D341Med (cell line): Measurements from ENCODE around the gene CAMSAP1.
A peak's percentile ranks its signal among the peaks of the same experiment; 100 is the strongest.
"Not testable (repeated sequence)": the region's sequence is repeated elsewhere in the genome, so short reads cannot be mapped to it uniquely, and the experiment has no call there.

Experiments used
- DNase-seq: peaks from one replicate; pipeline ENCODE4 v3.0.0; 2012; ENCODE audit warnings: low spot score

Gene CAMSAP1

GRCh38 chr9:135901031-135901758 lies 6.2 kb downstream of the CAMSAP1 start:
- DNase-seq, result no peak

DNA sequence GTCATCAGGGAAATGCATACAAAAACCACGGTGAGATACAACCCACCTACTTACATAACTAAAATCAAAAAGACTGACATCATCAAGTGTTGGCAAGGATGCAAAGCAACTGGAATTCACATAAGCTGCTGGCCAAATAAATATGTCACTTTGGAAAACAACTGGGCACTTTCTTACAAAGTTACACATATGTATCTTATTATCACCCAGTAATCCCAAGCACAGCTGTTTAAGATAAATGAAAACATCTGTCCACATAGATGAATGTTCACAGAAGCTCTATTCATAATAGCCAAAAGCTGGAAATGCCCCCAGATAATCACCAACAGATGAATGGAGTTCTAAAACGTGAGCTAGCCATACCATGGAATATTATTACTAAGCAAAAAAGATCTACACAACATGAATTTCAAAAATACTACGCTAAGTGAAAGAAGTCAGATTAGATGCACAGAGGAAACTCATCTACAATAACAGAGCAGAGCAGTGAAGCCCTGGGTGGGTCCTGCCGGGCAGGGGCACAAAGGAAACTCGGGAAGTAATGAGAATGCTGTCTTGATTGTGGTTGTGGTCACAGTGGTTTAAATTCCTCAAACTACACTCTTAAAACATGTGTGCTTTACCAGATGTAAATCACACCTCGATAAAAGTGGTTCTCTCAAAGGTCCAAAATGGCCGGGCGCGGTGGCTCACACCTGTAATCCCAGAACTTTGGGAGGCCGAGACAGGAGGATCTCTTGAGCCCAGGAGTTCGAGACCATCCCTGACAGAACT lies 8.5 kb downstream of the CAMSAP1 start:
- no peak for DNase-seq

- DNase-seq, result no peak
Measured at GRCh38 chr9:135896626-135897025, 10.7 kb downstream of the CAMSAP1 start.

- DNase-seq, result no peak
Measured at GRCh38 chr9:135896205-135896604, 11.1 kb downstream of the CAMSAP1 start.

- no peak for DNase-seq
Measured at GRCh38 chr9:135895202-135895848, 12.0 kb downstream of the CAMSAP1 start.

DNA sequence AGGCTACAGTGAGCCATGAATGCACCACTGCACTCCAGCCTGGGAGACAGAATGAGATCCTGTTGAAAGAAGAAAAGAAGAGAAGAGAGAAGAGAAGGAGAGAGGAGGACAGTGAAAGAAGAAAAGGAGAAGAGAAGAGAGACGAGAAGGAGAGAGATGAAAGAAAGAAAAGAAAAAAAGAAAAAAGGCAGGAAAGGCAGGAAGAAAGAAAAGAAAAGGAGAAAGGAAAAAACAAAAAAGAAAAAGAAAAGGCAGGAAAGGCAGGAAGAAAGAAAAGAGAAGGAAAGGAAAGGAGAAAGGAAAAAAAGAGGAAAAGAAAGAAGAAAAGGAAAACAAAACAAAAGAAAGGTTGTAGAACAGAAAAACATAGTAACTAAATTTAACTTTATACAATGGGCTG lies 14.2 kb downstream of the CAMSAP1 start:
- no peak for DNase-seq

- not testable (repeated sequence) for DNase-seq
Measured at GRCh38 chr9:135892327-135892726, 15.0 kb downstream of the CAMSAP1 start.

GRCh38 chr9:135891027-135891631 lies 16.2 kb downstream of the CAMSAP1 start:
- DNase-seq, result no peak

- no peak for DNase-seq
Measured at GRCh38 chr9:135890190-135891026, 16.9 kb downstream of the CAMSAP1 start.

DNA sequence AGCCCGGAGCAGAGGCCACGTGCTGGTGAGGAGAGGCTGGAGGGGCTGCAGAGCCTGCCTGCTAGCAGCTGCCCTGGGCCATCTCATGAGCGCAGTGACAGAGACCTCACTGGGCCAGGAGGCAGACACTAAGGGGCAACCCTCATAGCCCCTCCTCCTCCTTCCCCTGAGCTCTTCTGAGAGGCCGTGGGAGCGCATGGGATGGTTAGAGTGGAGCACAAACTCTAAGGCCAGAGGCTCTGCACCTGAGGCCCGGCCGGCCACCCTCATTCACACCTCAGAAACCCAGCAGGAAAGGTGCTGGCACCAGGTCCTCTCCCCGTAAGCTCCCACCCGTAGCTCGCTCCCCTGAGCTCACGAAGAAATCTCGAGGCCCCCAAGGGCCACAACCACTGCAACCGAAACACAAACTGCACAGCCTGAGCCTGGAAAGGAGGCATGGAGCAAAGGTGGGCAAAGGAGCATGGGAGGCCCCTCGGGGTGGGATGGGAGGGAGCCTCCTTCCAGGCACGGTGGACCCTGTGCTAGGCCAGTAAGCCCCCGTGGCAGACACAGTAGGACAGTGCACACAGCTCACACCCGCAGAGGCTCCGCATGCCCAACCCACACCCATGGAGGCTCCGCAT lies 17.7 kb downstream of the CAMSAP1 start:
- no peak for DNase-seq

GRCh38 chr9:135888766-135889394 lies 18.5 kb downstream of the CAMSAP1 start:
- no peak for DNase-seq

- DNase-seq, result no peak
Measured at GRCh38 chr9:135888126-135888765, 19.1 kb downstream of the CAMSAP1 start.

DNA sequence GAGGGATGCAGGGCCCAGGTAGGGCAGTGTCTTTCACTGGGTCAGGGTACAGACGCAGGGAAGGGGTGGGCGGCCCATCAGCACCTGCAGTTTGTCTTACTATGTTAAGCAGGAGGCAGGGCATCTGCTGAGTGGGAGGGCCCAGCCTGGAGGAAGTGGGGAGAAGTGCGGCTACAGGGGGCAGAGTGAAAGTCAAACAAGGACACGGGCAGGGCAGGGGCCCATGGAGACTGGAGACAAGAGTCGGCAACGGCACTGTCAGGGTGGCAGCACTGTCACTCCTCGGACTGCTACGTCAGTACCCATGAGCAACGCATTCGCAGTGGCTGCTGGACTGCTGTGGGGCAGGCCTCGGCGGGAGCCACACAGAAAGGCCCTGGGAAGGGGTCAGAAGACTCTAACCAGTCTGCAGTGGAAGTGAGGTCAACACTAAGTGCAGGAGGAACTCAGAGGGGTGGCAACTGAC lies 19.7 kb downstream of the CAMSAP1 start:
- DNase-seq, result no peak

GRCh38 chr9:135887021-135887507 lies 20.3 kb downstream of the CAMSAP1 start:
- DNase-seq, result no peak

DNA sequence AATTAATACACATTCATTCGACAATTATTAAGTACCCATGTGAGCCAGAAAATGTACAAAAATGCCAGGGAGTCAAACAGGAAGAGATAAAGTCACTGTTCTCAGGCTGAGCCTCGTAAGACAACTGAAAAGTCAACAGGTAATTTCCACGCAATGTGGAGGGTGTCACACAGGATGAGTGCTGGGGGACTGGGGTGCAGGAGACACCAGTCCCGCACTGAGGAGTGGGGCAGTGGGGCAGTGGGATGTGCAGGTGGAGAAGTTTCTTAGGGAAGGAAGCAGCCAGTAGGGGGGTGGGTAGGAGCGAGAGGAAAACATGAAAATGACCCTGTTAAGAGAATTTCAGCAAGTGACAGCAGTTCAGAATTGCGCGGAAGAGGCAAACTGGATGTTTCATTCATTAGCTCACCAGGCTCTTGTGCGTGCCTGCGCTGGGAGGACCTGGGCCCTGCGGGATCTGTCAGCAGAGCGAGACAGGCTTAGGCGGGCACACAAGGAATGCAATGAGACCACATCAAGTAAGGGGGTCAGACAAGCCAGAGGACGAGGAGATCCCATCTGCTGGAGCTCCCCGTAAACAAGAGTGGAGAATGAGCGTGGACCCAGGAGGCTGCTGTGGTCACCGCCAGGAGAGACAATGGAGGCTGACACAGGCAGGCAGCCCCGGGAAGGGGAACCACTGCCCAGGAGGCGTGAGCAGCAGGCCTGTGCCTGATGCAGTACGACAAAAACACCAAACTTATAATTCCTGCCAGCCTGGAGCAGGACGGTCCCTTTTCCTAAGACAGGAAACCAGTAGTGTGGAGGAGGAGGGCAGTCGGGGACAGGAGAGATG lies 21.0 kb downstream of the CAMSAP1 start:
- no peak for DNase-seq

DNA sequence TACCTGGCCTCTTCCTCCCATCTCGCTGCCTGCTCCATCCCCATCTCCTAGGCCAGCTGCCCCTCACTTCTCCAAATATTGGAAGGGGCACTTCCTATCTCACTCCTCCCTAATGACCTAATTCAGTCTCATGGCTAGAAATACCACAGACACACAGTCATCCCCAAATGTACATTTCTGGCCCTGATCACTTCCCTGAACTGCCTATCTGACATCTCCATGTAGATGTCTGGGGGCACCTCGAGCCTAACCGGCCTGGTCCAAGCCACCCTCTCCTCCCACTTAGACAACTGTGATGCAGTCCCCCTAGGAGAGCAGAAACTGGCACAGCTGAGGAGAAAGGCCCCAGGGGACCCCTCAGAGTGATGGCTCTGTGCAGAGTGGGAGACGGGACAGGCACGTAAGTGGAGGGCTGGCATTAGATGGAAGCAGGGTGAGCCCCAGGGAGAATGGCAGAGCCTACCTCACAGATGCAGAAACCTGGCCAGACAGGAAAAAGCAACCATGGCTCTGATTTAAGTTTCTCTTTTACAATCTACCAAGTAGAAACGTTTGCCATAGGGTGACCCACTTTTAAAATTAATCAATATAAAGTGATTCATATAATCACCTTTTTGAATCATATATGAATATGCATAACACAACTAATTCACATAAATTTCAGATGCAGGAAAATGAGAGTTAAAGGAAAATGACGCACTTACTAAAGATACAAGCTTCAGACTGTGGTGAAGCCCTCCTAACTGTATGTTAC lies 22.1 kb downstream of the CAMSAP1 start:
- peak; percentile 60 for DNase-seq

GRCh38 chr9:135884328-135885035 lies 22.9 kb downstream of the CAMSAP1 start:
- no peak for DNase-seq
